B cell (primary cell): ENCODE measurements around the gene TSPAN9. TPM values are rescaled to one million over a fixed set of nuclear protein-coding genes. Genes with fewer than 3 reads are reported as not detected.

Source experiments
- ATAC-seq: fragments of 200-7000 bp; cut with Tn5 transposase; one replicate; pipeline ENCODE4 v1.10.0; 2021; ENCODE audit warnings: low read depth, mild to moderate bottlenecking, moderate number of reproducible peaks, moderate library complexity
- CTCF ChIA-PET: fragments of 350-600 bp; sonication (Branson Sonifier 250); formaldehyde crosslinking; loops from one replicate; lab custom pipeline; 2021; ENCODE audit warnings: antibody characterized with exemption, inconsistent platforms; lab: Charles Lee
- POLR2A ChIA-PET: fragments of 350-600 bp; sonication (Branson Sonifier 250); formaldehyde crosslinking; loops from one replicate; lab custom pipeline; 2021; ENCODE audit warnings: antibody characterized with exemption; lab: Charles Lee
- DNase-seq: peaks from one replicate; pipeline ENCODE4 v3.0.0; 2013
- H2AFZ ChIP-seq: 2 replicates; pipeline ENCODE4 v1.6.1; 2012; ENCODE audit warnings: mild to moderate bottlenecking, low read depth, low read length; ENCODE audit not compliant: insufficient read depth, poor library complexity, severe bottlenecking
- H3K27ac ChIP-seq, 2 donors: 1 replicate in 1 of 2; 2 replicates in 1 of 2; pipeline ENCODE4 v1.5.1; 2012 to 2013; ENCODE audit warnings: low read length in 2 of 2, mild to moderate bottlenecking in 2 of 2, moderate library complexity in 1 of 2
- H3K27me3 ChIP-seq, 4 experiments: fragments of 200-600 bp in 1 of 4; sonication (generic) in 1 of 4; replicated peaks in 1 of 4; 1 replicate in 2 of 4; 2 replicates in 2 of 4; pipeline versions ENCODE4 v1.6.1 to v1.7.0; 2013 to 2016; ENCODE audit warnings: low read length in 3 of 4, mild to moderate bottlenecking in 2 of 4, mixed read lengths in 1 of 4, moderate library complexity in 1 of 4; ENCODE audit not compliant: insufficient read depth in 4 of 4, control insufficient read depth in 3 of 4; ENCODE audit errors: control extremely low read depth in 1 of 4
- H3K36me3 ChIP-seq, 2 experiments: replicated peaks in 1 of 2; 1 replicate in 1 of 2; 2 replicates in 1 of 2; pipeline versions ENCODE4 v1.6.1 to v1.7.1; 2013; ENCODE audit warnings: low read length in 1 of 2; ENCODE audit not compliant: insufficient read depth in 2 of 2, control insufficient read depth in 1 of 2; ENCODE audit errors: control extremely low read depth in 1 of 2, extremely low read depth in 1 of 2
- H3K4me1 ChIP-seq, 2 donors: fragments of 200-600 bp in 1 of 2; sonication (generic) in 1 of 2; 1 replicate in 1 of 2; 2 replicates in 1 of 2; pipeline versions ENCODE4 v1.5.1 to v1.6.1; 2013 to 2017; ENCODE audit warnings: low read length in 2 of 2; ENCODE audit not compliant: control insufficient read depth in 2 of 2, insufficient read depth in 2 of 2
- H3K4me2 ChIP-seq: replicated peaks from 2 replicates; pipeline ENCODE3; 2012; ENCODE audit warnings: mild to moderate bottlenecking, low read depth, low read length; ENCODE audit not compliant: poor library complexity, severe bottlenecking
- H3K4me3 ChIP-seq, 5 experiments: fragments of 200-600 bp in 1 of 5; sonication (generic) in 1 of 5; 1 replicate in 3 of 5; 2 replicates in 2 of 5; pipeline versions ENCODE4 v1.5.1 to v1.7.0; 2011 to 2016; ENCODE audit warnings: low read length in 4 of 5, mild to moderate bottlenecking in 4 of 5, low read depth in 2 of 5, control low read depth in 1 of 5, moderate library complexity in 1 of 5; ENCODE audit not compliant: insufficient read depth in 1 of 5; ENCODE audit errors: control extremely low read depth in 1 of 5, extremely low read depth in 1 of 5
- H3K79me2 ChIP-seq: fragments of 200-600 bp; sonication (generic); one replicate; pipeline ENCODE4 v1.6.0; 2016; ENCODE audit warnings: low read length; ENCODE audit not compliant: control insufficient read depth, insufficient read depth
- H3K9ac ChIP-seq: fragments of 200-600 bp; sonication (generic); 2 replicates; pipeline ENCODE4 v1.6.1; 2017; ENCODE audit warnings: mild to moderate bottlenecking, low read length, moderate library complexity
- H3K9me3 ChIP-seq, 3 donors: one replicate each; pipeline versions ENCODE4 v1.6.1 to v1.7.1; 2013; ENCODE audit warnings: low read length in 2 of 3; ENCODE audit not compliant: control insufficient read depth in 2 of 3, insufficient read depth in 1 of 3; ENCODE audit errors: control extremely low read depth in 1 of 3
- H4K20me1 ChIP-seq: 2 replicates; pipeline ENCODE4 v1.6.0; 2012; ENCODE audit warnings: mild to moderate bottlenecking, low read length; ENCODE audit not compliant: insufficient read depth, control insufficient read depth, poor library complexity, severe bottlenecking
- H3K27ac Mint-ChIP-seq: one replicate; pipeline ENCODE4 v1.8.0; 2021; ENCODE audit warnings: mixed read lengths
- H3K27me3 Mint-ChIP-seq: one replicate; pipeline ENCODE4 v1.8.0; 2021; ENCODE audit warnings: mixed read lengths
- H3K4me1 Mint-ChIP-seq: one replicate; pipeline ENCODE4 v1.8.0; 2021; ENCODE audit warnings: mixed read lengths
- H3K4me3 Mint-ChIP-seq: one replicate; pipeline ENCODE4 v1.8.0; 2021; ENCODE audit warnings: mixed read lengths
- H3K9me3 Mint-ChIP-seq: one replicate; pipeline ENCODE4 v1.8.0; 2022; ENCODE audit warnings: mixed read lengths; ENCODE audit not compliant: insufficient read depth
- CTCF ChIP-seq: fragments of 200-600 bp; IDR thresholded peaks from one replicate; pipeline ENCODE4 v1.8.0; 2022; ENCODE audit warnings: antibody characterized with exemption, mild to moderate bottlenecking
- EZH2 ChIP-seq: IDR thresholded peaks from 2 replicates; pipeline ENCODE4 v1.6.1; 2012; ENCODE audit warnings: borderline replicate concordance, low read depth, mild to moderate bottlenecking, moderate library complexity, low read length; ENCODE audit not compliant: insufficient read depth, poor library complexity, severe bottlenecking
- WGBS: methylation state at CpG from one replicate; pipeline ENCODE4 v1.1.5; 2013; ENCODE audit warnings: missing lambda C conversion rate; ENCODE audit not compliant: insufficient coverage; 5-methylcytosine and 5-hydroxymethylcytosine counted together
- intact Hi-C: fragments of 100-400 bp; cut with micrococcal nuclease; formaldehyde crosslinking; loops from one replicate; pipeline ENCODE4 v1.10.0; 2022
- polyA plus RNA-seq: library from polyadenylated mRNA; depleted of rRNA; stranded (reverse); fragments of >200 nt; gene quantifications from 2 replicates; pipeline ENCODE4 v1.2.3, GENCODE V29; 2012
- total RNA-seq, 2 donors: library from RNA; stranded (reverse); fragments of 120-200 nt in 1 of 2; gene quantifications; 1 replicate in 1 of 2; 2 replicates in 1 of 2; pipeline versions ENCODE4 v1.2.3 to v1.2.4, GENCODE V29; 2013 to 2022

Gene TSPAN9
- total and polyA plus RNA-seq, 2 donors (not counting 1 experiment from before 2014, with no cell fraction given): 0.15 to 0.37 TPM

- no peak overlapping the region for H2AFZ ChIP-seq
These were observed 235.9 kb downstream of the TSPAN9 start for GRCh38 chr12:3313066-3313465.

More at GRCh38 chr12:3313066-3313465, 235.9 kb downstream of the TSPAN9 start:
- no peak for ATAC-seq
- WGBS: 80% methylated on average over 13 of the region's 13 CpGs
- Mint-ChIP-seq H3K27ac (no peak overlapping the region), H3K4me1 (no peaks in the 10 kb centered on the region), H3K9me3 (no peaks in the 10 kb centered on the region), H3K27me3 (peaks cover 25% of the 10 kb centered on the region), H3K4me3 (no peak overlapping the region)
- Histone ChIP-seq H3K9ac (no peak overlapping the region), H3K4me3 (no peak overlapping the region), H4K20me1 (no peaks in the 10 kb centered on the region), H3K27me3 (peaks cover 0 to 8% (median 0%) of the 10 kb centered on the region in 4 experiments), H3K79me2 (no peaks in the 10 kb centered on the region), H3K4me2 (no peak overlapping the region), H3K36me3 (no peaks in the 10 kb centered on the region), H3K4me1 (no peaks in the 10 kb centered on the region), H3K27ac (no peak overlapping the region), H3K9me3 (no peaks in the 10 kb centered on the region)
- POLR2A ChIA-PET: no interaction called here
- CTCF ChIA-PET: interaction anchor here (0.8 to 5.6 kb wide), 8 partner anchors 10 to 964 kb away, joined by 3 to 39 read pairs (median 4); no protein-coding TSS in a partner anchor
- intact Hi-C loops: no loop called here
- no peak for TF ChIP-seq EZH2
- TF ChIP-seq CTCF: no peak
- DNase-seq: no peak
